ENCODE measurements around the gene CDKAL1. TPM values are rescaled to one million over a fixed set of nuclear protein-coding genes. Genes with fewer than 3 reads are reported as not detected.

CDKAL1 gene
- total and polyA plus RNA-seq, 9 of the 15 experiments (the other 6 are each of a cell fraction or from before 2014, with no cell fraction given): 11.2 to 36.3 (median 20.1) TPM

GRCh38 chr6:20771409-20771808 lies 237.2 kb downstream of the CDKAL1 start:
- Histone ChIP-seq H4K20me1 (replicated peaks; ENCODE audit: control insufficient read depth, insufficient read depth, low read length) (no peaks in the 10 kb centered on the region), H3K9me1 (ENCODE audit: control insufficient read depth, insufficient read depth, low read length) (no peaks in the 10 kb centered on the region), H3K36me3 (ENCODE audit: control insufficient read depth, insufficient read depth, low read length) (no peaks in the 10 kb centered on the region), H3K79me2 (ENCODE audit: control insufficient read depth, insufficient read depth, low read length) (no peaks in the 10 kb centered on the region), H3K4me2 (ENCODE audit: insufficient read depth, low read length) (no peak overlapping the region), H3K27ac (ENCODE audit: extremely low read depth, low read depth, low read length) (no peak overlapping the region), H2AFZ (ENCODE audit: low read depth, low read length) (no peak overlapping the region), H3K4me3 (no peak overlapping the region), H3K4me1 (replicated peaks in 1 of 2; ENCODE audit: control insufficient read depth in 2 of 2, insufficient read depth in 2 of 2, low read length in 2 of 2) (no peaks in the 10 kb centered on the region), H3K27me3 (ENCODE audit: control insufficient read depth in 2 of 2, insufficient read depth in 2 of 2, low read length in 2 of 2) (no peaks in the 10 kb centered on the region), H3K9ac (ENCODE audit: insufficient read depth in 1 of 2, low read depth in 2 of 2, low read length in 2 of 2) (no peak overlapping the region), H3K9me3 (replicated peaks; ENCODE audit: control insufficient read depth, insufficient read depth, low read depth, low read length) (no peaks in the 10 kb centered on the region)
- intact Hi-C loops (cut with micrococcal nuclease) (no loop called here), in situ Hi-C loops (cut with MboI) (no loop called here)
- no peak for ATAC-seq
- POLR2A ChIA-PET: interaction anchor here (0.8 to 1.9 kb wide), 3 partner anchors 8 to 14 kb away, joined by 4 to 5 read pairs (median 4); no protein-coding TSS in a partner anchor
- 66% methylated on average over 6 of the region's 6 CpGs for WGBS (ENCODE audit: insufficient coverage, low coverage, missing lambda C conversion rate)
- BruUV-seq (replicated peaks): no TSS peak
- FAIRE-seq: no peak
- TF ChIP-seq, protein P1, sequence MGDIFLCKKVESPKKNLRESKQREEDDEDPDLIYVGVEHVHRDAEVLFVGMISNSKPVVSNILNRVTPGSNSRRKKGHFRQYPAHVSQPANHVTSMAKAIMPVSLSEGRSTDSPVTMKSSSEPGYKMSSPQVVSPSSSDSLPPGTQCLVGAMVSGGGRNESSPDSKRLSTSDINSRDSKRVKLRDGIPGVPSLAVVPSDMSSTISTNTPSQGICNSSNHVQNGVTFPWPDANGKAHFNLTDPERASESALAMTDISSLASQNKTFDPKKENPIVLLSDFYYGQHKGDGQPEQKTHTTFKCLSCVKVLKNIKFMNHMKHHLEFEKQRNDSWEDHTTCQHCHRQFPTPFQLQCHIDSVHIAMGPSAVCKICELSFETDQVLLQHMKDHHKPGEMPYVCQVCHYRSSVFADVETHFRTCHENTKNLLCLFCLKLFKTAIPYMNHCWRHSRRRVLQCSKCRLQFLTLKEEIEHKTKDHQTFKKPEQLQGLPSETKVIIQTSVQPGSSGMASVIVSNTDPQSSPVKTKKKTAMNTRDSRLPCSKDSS (IDR thresholded peaks at IDR 0.05; ENCODE audit: low read depth, partially characterized antibody): no peak
- no peak for TF ChIP-seq FUS (optimal IDR thresholded peaks at IDR 0.05; ENCODE audit: low read depth, low read length)
- DNase-seq (ENCODE audit: extremely low read depth in 1 of 4, low spot score in 3 of 4): no peak
- CTCF ChIA-PET (ENCODE audit: low intra/inter-chr PET ratio): no interaction called here

DNA sequence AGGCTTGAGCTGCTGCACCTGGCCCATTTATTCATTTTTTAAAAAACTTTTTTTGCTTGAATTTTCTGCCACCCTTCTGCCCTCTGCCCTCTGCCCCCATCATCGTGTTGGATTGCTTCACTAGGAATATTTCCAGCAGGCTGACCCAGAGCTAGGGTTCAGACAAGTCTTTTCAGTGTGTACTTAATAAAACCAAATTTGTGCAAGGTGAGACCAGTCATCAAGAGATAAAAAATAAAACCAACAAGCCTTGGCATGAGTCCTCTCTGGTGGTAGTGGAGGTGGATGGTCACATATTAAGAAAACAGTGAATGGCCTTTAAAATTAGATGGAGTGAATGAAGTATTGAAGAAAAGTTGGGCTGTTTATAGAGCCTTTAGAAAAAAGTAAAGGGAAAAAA lies 239.6 kb downstream of the CDKAL1 start:
- intact Hi-C loops (cut with micrococcal nuclease): no loop called here
- no peak for TF ChIP-seq KHSRP (IDR thresholded peaks at IDR 0.05)
- no peak for TF ChIP-seq ZNF347 (CRISPR knock-in tag; IDR thresholded peaks at IDR 0.05; ENCODE audit: low read depth)
- TF ChIP-seq, protein P2, sequence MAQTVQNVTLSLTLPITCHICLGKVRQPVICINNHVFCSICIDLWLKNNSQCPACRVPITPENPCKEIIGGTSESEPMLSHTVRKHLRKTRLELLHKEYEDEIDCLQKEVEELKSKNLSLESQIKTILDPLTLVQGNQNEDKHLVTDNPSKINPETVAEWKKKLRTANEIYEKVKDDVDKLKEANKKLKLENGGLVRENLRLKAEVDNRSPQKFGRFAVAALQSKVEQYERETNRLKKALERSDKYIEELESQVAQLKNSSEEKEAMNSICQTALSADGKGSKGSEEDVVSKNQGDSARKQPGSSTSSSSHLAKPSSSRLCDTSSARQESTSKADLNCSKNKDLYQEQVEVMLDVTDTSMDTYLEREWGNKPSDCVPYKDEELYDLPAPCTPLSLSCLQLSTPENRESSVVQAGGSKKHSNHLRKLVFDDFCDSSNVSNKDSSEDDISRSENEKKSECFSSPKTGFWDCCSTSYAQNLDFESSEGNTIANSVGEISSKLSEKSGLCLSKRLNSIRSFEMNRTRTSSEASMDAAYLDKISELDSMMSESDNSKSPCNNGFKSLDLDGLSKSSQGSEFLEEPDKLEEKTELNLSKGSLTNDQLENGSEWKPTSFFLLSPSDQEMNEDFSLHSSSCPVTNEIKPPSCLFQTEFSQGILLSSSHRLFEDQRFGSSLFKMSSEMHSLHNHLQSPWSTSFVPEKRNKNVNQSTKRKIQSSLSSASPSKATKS (CRISPR knock-in tag; IDR thresholded peaks at IDR 0.05): no peak
- TF ChIP-seq, protein P3, sequence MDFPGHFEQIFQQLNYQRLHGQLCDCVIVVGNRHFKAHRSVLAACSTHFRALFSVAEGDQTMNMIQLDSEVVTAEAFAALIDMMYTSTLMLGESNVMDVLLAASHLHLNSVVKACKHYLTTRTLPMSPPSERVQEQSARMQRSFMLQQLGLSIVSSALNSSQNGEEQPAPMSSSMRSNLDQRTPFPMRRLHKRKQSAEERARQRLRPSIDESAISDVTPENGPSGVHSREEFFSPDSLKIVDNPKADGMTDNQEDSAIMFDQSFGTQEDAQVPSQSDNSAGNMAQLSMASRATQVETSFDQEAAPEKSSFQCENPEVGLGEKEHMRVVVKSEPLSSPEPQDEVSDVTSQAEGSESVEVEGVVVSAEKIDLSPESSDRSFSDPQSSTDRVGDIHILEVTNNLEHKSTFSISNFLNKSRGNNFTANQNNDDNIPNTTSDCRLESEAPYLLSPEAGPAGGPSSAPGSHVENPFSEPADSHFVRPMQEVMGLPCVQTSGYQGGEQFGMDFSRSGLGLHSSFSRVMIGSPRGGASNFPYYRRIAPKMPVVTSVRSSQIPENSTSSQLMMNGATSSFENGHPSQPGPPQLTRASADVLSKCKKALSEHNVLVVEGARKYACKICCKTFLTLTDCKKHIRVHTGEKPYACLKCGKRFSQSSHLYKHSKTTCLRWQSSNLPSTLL (IDR thresholded peaks at IDR 0.05): no peak
- no peak for TF ChIP-seq BCL6 (CRISPR knock-in tag; IDR thresholded peaks at IDR 0.05)

More for the DNA sequence above, 239.6 kb downstream of the CDKAL1 start:
- no peak overlapping the region for H3K27ac ChIP-seq (ENCODE audit: extremely low read depth, low read depth, low read length)
- H3K9me1 ChIP-seq (ENCODE audit: control insufficient read depth, insufficient read depth, low read length): no peaks in the 10 kb centered on the region
- no peak for DNase-seq (ENCODE audit: extremely low read depth in 1 of 4, low spot score in 3 of 4)
- in situ Hi-C loops (cut with MboI): no loop called here
- H3K27me3 ChIP-seq (ENCODE audit: control insufficient read depth in 2 of 2, insufficient read depth in 2 of 2, low read length in 2 of 2): no peaks in the 10 kb centered on the region
- 82% methylated on average over 1 of the region's 1 CpG for WGBS (ENCODE audit: insufficient coverage, low coverage, missing lambda C conversion rate)
- no peak for ATAC-seq
- no peaks in the 10 kb centered on the region for H4K20me1 ChIP-seq (replicated peaks; ENCODE audit: control insufficient read depth, insufficient read depth, low read length)
- BruUV-seq (replicated peaks): no TSS peak
- H3K4me1 ChIP-seq (replicated peaks in 1 of 2; ENCODE audit: control insufficient read depth in 2 of 2, insufficient read depth in 2 of 2, low read length in 2 of 2): no peaks in the 10 kb centered on the region
- ChIA-PET POLR2A (no interaction called here), CTCF (ENCODE audit: low intra/inter-chr PET ratio) (no interaction called here)
- H2AFZ ChIP-seq (ENCODE audit: low read depth, low read length): no peak overlapping the region
- FAIRE-seq: no peak
- H3K36me3 ChIP-seq (ENCODE audit: control insufficient read depth, insufficient read depth, low read length): no peaks in the 10 kb centered on the region
- no peak overlapping the region for H3K9ac ChIP-seq (ENCODE audit: insufficient read depth in 1 of 2, low read depth in 2 of 2, low read length in 2 of 2)
- no peaks in the 10 kb centered on the region for H3K9me3 ChIP-seq (replicated peaks; ENCODE audit: control insufficient read depth, insufficient read depth, low read depth, low read length)
- H3K79me2 ChIP-seq (ENCODE audit: control insufficient read depth, insufficient read depth, low read length): no peaks in the 10 kb centered on the region
- no peak overlapping the region for H3K4me2 ChIP-seq (ENCODE audit: insufficient read depth, low read length)
- no peak overlapping the region for H3K4me3 ChIP-seq

Measured in K562 (cell line).